IMR-90 (cell line): Measurements from ENCODE around the gene GPR141. TPM values are rescaled to one million over a fixed set of nuclear protein-coding genes. Genes with fewer than 3 reads are reported as not detected.

Source experiments
- ATAC-seq: fragments of 200-7000 bp; cut with Tn5 transposase; 2 replicates; pipeline ENCODE4 v1.9.1; 2020; ENCODE audit warnings: low read depth, mild to moderate bottlenecking, moderate library complexity
- BruUV-seq: library from RNA; stranded (reverse); fragments of 400-500 nt; replicated peaks from 2 replicates; lab custom pipeline; 2021; lab: Mats Ljungman, UMichigan
- CTCF ChIA-PET: fragments of 300-600 bp; formaldehyde crosslinking; extraction: SDS; loops from one replicate; lab custom pipeline; 2021; ENCODE audit warnings: antibody characterized with exemption; lab: Yijun Ruan, JAX
- POLR2A ChIA-PET: fragments of 300-600 bp; sonication (Branson Sonifier 250); formaldehyde crosslinking; loops from one replicate; lab custom pipeline; 2022; ENCODE audit warnings: antibody characterized with exemption; ENCODE audit not compliant: unreplicated experiment; lab: Charles Lee
- DNase-seq: peaks from one replicate; pipeline ENCODE4 v3.0.0; 2013
- H2AFZ ChIP-seq: replicated peaks from 2 replicates; pipeline ENCODE3; 2013; ENCODE audit warnings: low read length, mild to moderate bottlenecking; ENCODE audit not compliant: poor library complexity
- H2AK5ac ChIP-seq: 2 replicates; pipeline ENCODE4 v1.6.1; 2013; ENCODE audit warnings: low read depth, low read length, inconsistent platforms
- H2AK9ac ChIP-seq: replicated peaks from 2 replicates; pipeline ENCODE3; 2013; ENCODE audit warnings: mild to moderate bottlenecking, low read depth, low read length, moderate library complexity; ENCODE audit not compliant: poor library complexity
- H2BK120ac ChIP-seq: 2 replicates; pipeline ENCODE4 v1.6.1; 2013; ENCODE audit warnings: low read depth, low read length, inconsistent platforms
- H2BK15ac ChIP-seq: 3 replicates; pipeline ENCODE4 v1.6.1; 2013; ENCODE audit warnings: low read depth, low read length, inconsistent platforms
- H2BK20ac ChIP-seq: 2 replicates; pipeline ENCODE4 v1.6.1; 2013; ENCODE audit warnings: low read depth, mild to moderate bottlenecking, inconsistent platforms, low read length, moderate library complexity
- H2BK5ac ChIP-seq: 2 replicates; pipeline ENCODE4 v1.6.1; 2013; ENCODE audit warnings: mild to moderate bottlenecking, low read depth, low read length, inconsistent platforms; ENCODE audit not compliant: poor library complexity, severe bottlenecking
- H3K14ac ChIP-seq: replicated peaks from 2 replicates; pipeline ENCODE4 v1.6.1; 2013; ENCODE audit warnings: low read depth, low read length, inconsistent platforms
- H3K18ac ChIP-seq: 2 replicates; pipeline ENCODE4 v1.6.1; 2013; ENCODE audit warnings: low read depth, low read length, control low read depth
- H3K23ac ChIP-seq: 2 replicates; pipeline ENCODE4 v1.6.1; 2013; ENCODE audit warnings: low read depth, low read length, inconsistent platforms
- H3K27ac ChIP-seq: 2 replicates; pipeline ENCODE4 v1.5.1; 2013; ENCODE audit warnings: mild to moderate bottlenecking, control low read depth, low read length; ENCODE audit not compliant: insufficient read depth
- H3K27me3 ChIP-seq: 2 replicates; pipeline ENCODE4 v1.6.1; 2013; ENCODE audit warnings: low read length; ENCODE audit not compliant: control insufficient read depth, insufficient read depth
- H3K36me3 ChIP-seq: 2 replicates; pipeline ENCODE4 v1.6.1; 2013; ENCODE audit warnings: low read length, mixed read lengths; ENCODE audit not compliant: control insufficient read depth, insufficient read depth
- H3K4ac ChIP-seq: 2 replicates; pipeline ENCODE4 v1.6.1; 2013; ENCODE audit warnings: low read depth, low read length, inconsistent platforms
- H3K4me1 ChIP-seq: 2 replicates; pipeline ENCODE4 v1.6.1; 2013; ENCODE audit warnings: low read length, mixed read lengths; ENCODE audit not compliant: control insufficient read depth, insufficient read depth
- H3K4me2 ChIP-seq: 2 replicates; pipeline ENCODE4 v1.6.1; 2013; ENCODE audit warnings: low read depth, mild to moderate bottlenecking, control low read depth, low read length, moderate library complexity
- H3K4me3 ChIP-seq: 2 replicates; pipeline ENCODE4 v1.5.1; 2013; ENCODE audit warnings: low read depth, mild to moderate bottlenecking, control low read depth, low read length, moderate library complexity; ENCODE audit not compliant: insufficient read depth
- H3K56ac ChIP-seq: 2 replicates; pipeline ENCODE4 v1.6.1; 2013; ENCODE audit warnings: low read length, inconsistent platforms; ENCODE audit not compliant: insufficient read depth; ENCODE audit errors: extremely low read depth
- H3K79me1 ChIP-seq, 2 experiments: 2 replicates each; pipeline ENCODE4 v1.6.1; 2013; ENCODE audit warnings: low read length in 2 of 2, inconsistent platforms in 1 of 2, low read depth in 1 of 2
- H3K9ac ChIP-seq: 2 replicates; pipeline ENCODE4 v1.6.1; 2013; ENCODE audit warnings: low read depth, low read length, control low read depth
- H3K9me1 ChIP-seq: 2 replicates; pipeline ENCODE4 v1.6.1; 2013; ENCODE audit warnings: low read length, inconsistent platforms; ENCODE audit not compliant: insufficient read depth
- H3K9me3 ChIP-seq: 2 replicates; pipeline ENCODE4 v1.6.1; 2013; ENCODE audit warnings: low read length; ENCODE audit not compliant: control insufficient read depth, insufficient read depth
- H4K20me1 ChIP-seq: 2 replicates; pipeline ENCODE4 v1.6.1; 2013; ENCODE audit warnings: low read length, inconsistent platforms; ENCODE audit not compliant: insufficient read depth
- H4K5ac ChIP-seq: 2 replicates; pipeline ENCODE4 v1.6.1; 2013; ENCODE audit warnings: mild to moderate bottlenecking, low read depth, low read length, control low read depth
- H4K8ac ChIP-seq, 2 experiments: 2 replicates each; pipeline ENCODE4 v1.6.1; 2013; ENCODE audit warnings: low read depth in 2 of 2, low read length in 2 of 2, control low read depth in 1 of 2, inconsistent platforms in 1 of 2
- H4K91ac ChIP-seq: 2 replicates; pipeline ENCODE4 v1.6.1; 2013; ENCODE audit warnings: low read depth, low read length, inconsistent platforms; ENCODE audit not compliant: insufficient read depth
- BHLHE40 ChIP-seq: fragments of 150-350 bp; IDR thresholded peaks from 2 replicates; pipeline ENCODE4 v1.6.1; 2016; ENCODE audit warnings: mild to moderate bottlenecking, low read depth, low read length
- MAFK ChIP-seq: IDR thresholded peaks from 2 replicates; pipeline ENCODE4 v1.6.1; 2012; ENCODE audit warnings: low read depth, low read length, improper control_type of control experiment
- MXI1 ChIP-seq: IDR thresholded peaks from 2 replicates; pipeline ENCODE4 v1.6.1; 2012; ENCODE audit warnings: low read depth, mild to moderate bottlenecking, low read length, moderate library complexity, borderline replicate concordance
- NFE2L2 ChIP-seq: fragments of 150-350 bp; IDR thresholded peaks from 2 replicates; pipeline ENCODE4 v1.6.1; 2016; ENCODE audit warnings: low read depth, mild to moderate bottlenecking, low read length
- RAD21 ChIP-seq: IDR thresholded peaks from 2 replicates; pipeline ENCODE4 v1.6.1; 2012; ENCODE audit warnings: low read length, improper control_type of control experiment
- RCOR1 ChIP-seq: IDR thresholded peaks from 2 replicates; pipeline ENCODE4 v1.6.1; 2012; ENCODE audit warnings: mild to moderate bottlenecking, low read length, improper control_type of control experiment; ENCODE audit not compliant: insufficient replicate concordance
- RFX5 ChIP-seq: IDR thresholded peaks from 2 replicates; pipeline ENCODE4 v1.8.0; 2012; ENCODE audit warnings: low read depth, mild to moderate bottlenecking, low read length, moderate library complexity
- SMC3 ChIP-seq: fragments of 150-350 bp; IDR thresholded peaks from 2 replicates; pipeline ENCODE4 v1.6.1; 2016; ENCODE audit warnings: low read depth, mild to moderate bottlenecking, antibody characterized with exemption, low read length, moderate library complexity
- WGBS, 2 experiments: methylation state at CpG; one replicate each; pipeline versions ENCODE4 v1.1.5 to v1.1.7; 2013; ENCODE audit warnings: missing lambda C conversion rate in 2 of 2; ENCODE audit not compliant: insufficient read length in 1 of 2; ENCODE audit errors: extremely low coverage in 2 of 2; 5-methylcytosine and 5-hydroxymethylcytosine counted together
- dilution Hi-C: fragments of 300-500 bp; cut with HindIII; formaldehyde crosslinking; loops from one replicate; pipeline ENCODE4 v1.14.3; 2018; ENCODE audit warnings: low sequenced_read_pairs; ENCODE audit not compliant: unreplicated experiment
- in situ Hi-C: fragments of 300-500 bp; cut with MboI; formaldehyde crosslinking; loops from 3 replicates; pipeline ENCODE4 v1.14.3; 2019; ENCODE audit warnings: low sequenced_read_pairs, inconsistent platforms, mixed read lengths
- intact Hi-C: fragments of 100-400 bp; cut with micrococcal nuclease; formaldehyde crosslinking; loops from 2 replicates; pipeline ENCODE4 v1.10.0; 2022
- polyA plus RNA-seq, 3 experiments: library from polyadenylated mRNA; depleted of rRNA; stranded (reverse); fragments of >200 nt; gene quantifications; 2 replicates each; pipeline ENCODE4 v1.2.3, GENCODE V29; 2012; ENCODE audit warnings: low replicate concordance in 1 of 3
- total RNA-seq: library from RNA; depleted of rRNA; stranded (reverse); fragments of >200 nt; gene quantifications from 2 replicates; pipeline ENCODE4 v1.2.3, GENCODE V29; 2012

Gene GPR141
- total and polyA plus RNA-seq, 2 of the 4 experiments (the other 2 are of a cell fraction), result not detected

- in situ Hi-C loops, result no loop called here
- no TSS peak for BruUV-seq
These were observed 82.4 kb downstream of the GPR141 start for GRCh38 chr7:37765872-37766525.

More at GRCh38 chr7:37765872-37766525, 82.4 kb downstream of the GPR141 start:
- dilution Hi-C loops, result no loop called here
- Histone ChIP-seq H4K91ac (no peak overlapping the region), H4K20me1 (no peaks in the 10 kb centered on the region), H4K5ac (no peak overlapping the region), H2AFZ (no peak overlapping the region), H3K18ac (no peak overlapping the region), H4K8ac (no peak overlapping the region), H2AK5ac (no peak overlapping the region), H3K23ac (no peak overlapping the region), H3K9me1 (no peaks in the 10 kb centered on the region), H3K14ac (no peak overlapping the region), H2BK15ac (no peak overlapping the region), H2AK9ac (no peak overlapping the region), H3K4me3 (no peak overlapping the region), H3K4me2 (no peak overlapping the region), H2BK120ac (no peak overlapping the region), H3K27ac (no peak overlapping the region), H3K9ac (no peak overlapping the region), H3K4me1 (no peaks in the 10 kb centered on the region), H3K4ac (no peak overlapping the region), H3K56ac (no peak overlapping the region), H3K79me1 (no peaks in the 10 kb centered on the region), H2BK20ac (no peak overlapping the region), H3K36me3 (no peaks in the 10 kb centered on the region), H3K27me3 (no peaks in the 10 kb centered on the region), H2BK5ac (no peak overlapping the region), H3K9me3 (peaks cover 16% of the 10 kb centered on the region)
- no CpG with 5 or more reads among the region's 6 CpGs for WGBS, 2 experiments
- no peak for TF ChIP-seq RCOR1
- TF ChIP-seq RFX5, result no peak
- no peak for TF ChIP-seq NFE2L2
- TF ChIP-seq BHLHE40, result no peak
- TF ChIP-seq SMC3, result no peak
- TF ChIP-seq MXI1, result no peak
- no peak for TF ChIP-seq RAD21
- no peak for TF ChIP-seq MAFK
- ChIA-PET CTCF (no interaction called here), POLR2A (no interaction called here)
- ATAC-seq (no peak), DNase-seq (no peak)
- intact Hi-C loops, result no loop called here
